ENCODE measurements around the gene ESAM.

Gene ESAM, protein sequence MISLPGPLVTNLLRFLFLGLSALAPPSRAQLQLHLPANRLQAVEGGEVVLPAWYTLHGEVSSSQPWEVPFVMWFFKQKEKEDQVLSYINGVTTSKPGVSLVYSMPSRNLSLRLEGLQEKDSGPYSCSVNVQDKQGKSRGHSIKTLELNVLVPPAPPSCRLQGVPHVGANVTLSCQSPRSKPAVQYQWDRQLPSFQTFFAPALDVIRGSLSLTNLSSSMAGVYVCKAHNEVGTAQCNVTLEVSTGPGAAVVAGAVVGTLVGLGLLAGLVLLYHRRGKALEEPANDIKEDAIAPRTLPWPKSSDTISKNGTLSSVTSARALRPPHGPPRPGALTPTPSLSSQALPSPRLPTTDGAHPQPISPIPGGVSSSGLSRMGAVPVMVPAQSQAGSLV

DNA sequence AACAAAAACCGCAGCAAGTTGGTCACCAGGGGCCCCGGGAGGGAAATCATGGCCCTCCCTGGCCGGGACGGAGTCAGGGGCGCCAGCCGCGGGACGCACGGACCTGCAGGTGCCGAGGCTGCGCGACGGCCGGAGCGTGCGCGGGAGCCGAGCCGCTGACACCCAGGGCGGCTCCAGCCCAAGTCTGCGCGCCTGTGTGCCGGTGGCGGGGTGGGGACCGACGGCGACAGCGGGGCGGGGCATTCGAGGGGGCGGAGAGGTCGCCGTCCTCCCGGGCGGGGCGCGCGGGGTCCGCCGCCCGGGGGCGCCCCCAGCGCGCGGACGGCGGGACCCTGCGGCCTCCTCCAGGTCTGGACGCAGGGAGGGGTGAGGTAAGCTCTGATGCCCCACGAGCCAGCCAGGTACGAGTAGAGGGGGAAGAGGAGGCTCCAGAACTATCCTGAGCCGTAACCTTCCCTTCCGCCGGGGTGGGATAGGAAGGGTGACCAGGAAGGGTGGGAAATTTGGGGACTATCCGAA lies at the start of gene ESAM:
ESAM (minus strand) TSS at position 186 of the 519 bp plus-strand sequence; CDS start at position 50, 136 bp downstream.
- peak; percentile 58 for DNase-seq (ENCODE audit: low read depth)

DNA sequence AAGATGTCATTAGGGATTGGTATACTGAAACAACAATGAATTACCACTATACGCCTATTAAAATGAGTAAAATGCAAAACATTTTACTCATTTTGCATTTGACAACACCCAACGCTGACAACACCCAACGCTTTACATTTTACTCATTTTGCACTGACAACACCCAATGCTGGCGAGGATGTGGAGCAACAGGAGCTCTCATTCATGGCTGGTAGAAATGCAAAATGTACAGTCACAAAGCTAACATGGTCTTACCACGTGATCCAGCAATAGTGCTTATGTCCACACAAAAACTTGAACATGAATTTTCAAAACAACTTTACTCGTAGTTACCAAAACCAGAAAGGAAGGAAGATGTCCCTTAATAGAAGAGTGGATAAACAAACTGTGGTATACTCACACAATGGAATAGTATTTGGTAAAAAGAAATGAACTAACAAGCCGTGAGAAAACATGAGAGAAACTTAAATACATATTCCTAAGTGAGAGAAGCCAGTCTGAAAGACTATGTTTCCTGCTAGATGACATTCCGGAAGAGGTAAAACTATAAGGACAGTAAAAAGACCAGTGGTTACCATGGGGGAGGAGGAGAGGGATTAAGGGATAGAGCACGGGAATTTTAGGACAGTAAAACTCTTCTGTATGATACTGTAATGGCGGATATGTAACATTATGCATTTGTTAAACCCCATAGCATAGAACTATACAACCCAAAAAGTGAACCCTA lies 49.5 kb upstream of the ESAM start:
- no peak for DNase-seq (ENCODE audit: low read depth)

DNA sequence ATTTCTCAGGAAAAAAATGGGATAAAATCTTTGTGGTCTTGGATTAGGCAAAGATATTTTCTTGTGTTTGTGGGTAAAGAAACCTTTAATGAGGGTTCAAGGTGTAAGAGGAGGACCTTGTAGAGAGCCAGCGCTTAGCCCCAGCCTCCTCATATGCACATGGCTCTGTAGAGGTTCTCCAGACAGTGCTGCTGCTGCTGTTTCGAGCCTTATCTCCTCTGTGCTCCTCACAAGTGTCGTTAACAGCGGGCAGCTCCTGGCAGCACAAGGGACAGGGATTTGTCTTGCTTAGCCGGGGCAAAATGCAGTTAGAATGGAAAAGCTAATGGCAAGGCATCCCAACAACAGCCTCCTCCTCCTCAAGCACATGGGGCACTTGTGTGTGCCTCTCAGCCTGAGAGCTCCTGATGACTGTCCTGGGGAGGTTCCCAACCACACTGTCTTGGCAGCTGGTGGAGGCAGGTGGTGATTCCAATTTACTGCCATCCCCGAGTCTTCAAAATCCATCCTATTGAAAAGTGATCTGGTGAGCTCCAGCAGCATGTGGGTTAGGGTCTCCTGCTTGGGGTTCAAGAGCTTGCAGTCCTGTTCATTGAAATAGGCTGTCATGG lies 45.7 kb upstream of the ESAM start:
- DNase-seq (ENCODE audit: low read depth): no peak

DNA sequence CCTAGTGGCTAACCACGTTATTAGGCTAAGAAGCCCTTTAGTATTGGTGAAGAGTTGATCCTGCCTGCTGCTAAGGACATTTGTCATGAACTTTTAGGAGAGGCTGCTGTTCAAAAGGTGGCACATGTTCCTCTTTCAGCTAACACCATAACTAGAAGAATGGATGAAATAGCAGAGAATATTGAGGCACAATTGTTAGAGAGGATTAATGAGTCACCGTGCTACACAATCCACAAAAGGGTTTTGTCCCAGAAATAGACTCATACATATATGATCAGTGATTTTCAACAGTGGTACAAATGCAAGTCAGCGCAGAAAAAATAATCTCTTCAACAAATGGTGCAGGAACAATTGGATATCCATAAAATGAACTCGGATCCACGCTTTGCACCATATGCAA lies 45.1 kb upstream of the ESAM start:
- no peak for DNase-seq (ENCODE audit: low read depth)

DNA sequence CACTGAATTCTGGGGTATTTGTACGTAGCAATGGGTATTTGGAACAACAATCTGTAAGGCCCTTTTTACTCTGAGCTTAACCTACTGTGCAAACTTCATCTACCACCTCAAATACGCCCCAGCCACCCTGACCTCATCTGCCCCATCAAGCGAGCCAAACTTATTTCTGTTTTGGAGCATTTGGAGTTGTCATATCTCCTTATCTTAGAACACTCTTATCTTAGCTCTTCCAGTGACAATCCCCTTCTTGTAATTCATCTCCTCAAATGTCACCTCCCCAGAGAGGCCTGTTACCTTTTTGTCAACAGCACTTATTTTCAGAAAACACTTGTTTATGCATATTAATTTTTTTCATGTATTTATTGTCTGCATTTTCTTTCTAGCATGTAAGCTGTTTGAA lies 42.8 kb upstream of the ESAM start:
- DNase-seq (ENCODE audit: low read depth): no peak

DNA sequence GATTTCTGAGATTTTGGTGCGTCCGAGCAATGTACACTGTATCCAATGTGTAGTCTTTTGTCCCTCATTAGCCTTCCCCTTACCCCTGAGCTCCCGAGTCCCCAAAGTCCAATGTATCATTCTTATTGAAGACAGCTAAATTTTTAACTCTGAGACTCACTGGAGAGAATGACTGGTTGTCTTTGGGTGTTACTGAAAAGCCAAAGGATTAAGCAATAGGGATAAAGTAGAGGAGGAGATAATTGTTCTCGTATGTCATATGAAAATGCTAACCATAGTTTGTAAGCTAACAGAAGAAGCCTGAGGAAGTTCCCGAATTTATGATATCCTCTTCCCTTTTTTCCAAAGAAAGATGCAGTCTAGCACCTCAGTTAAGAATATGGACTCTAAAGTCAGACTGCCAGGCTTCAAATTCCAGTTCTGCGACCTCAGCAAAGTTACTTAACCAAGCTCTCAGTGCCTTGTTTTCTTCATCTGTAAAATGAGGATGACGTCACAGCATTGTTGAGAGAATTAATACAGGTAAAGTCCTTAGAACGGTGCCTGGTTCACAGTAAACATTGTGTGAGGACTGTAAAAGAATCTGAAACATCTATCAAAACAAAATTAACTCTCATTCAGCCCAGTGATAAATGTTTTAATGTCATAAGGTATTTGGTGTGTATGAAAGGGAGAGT lies 39.7 kb upstream of the ESAM start:
- no peak for DNase-seq (ENCODE audit: low read depth)

DNA sequence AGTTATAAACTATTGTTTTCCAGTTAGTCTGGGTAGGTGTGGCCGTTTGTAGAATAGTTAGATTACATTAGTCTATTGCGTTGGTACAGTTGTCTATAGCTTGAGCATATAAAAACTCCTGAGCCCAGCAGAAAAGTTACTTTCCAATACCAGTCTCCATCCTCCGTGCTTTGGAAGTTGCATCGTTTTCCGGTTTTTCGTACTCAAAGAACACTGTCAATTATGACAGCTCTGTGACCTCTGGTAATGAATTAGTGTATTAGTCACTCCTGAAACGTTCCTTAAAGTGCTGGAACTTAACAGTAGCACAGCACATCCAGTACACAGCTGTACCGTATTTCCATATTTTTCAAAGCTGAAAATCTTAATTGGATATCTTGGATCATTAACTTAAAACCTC lies 38.9 kb upstream of the ESAM start:
- no peak for DNase-seq (ENCODE audit: low read depth)

DNA sequence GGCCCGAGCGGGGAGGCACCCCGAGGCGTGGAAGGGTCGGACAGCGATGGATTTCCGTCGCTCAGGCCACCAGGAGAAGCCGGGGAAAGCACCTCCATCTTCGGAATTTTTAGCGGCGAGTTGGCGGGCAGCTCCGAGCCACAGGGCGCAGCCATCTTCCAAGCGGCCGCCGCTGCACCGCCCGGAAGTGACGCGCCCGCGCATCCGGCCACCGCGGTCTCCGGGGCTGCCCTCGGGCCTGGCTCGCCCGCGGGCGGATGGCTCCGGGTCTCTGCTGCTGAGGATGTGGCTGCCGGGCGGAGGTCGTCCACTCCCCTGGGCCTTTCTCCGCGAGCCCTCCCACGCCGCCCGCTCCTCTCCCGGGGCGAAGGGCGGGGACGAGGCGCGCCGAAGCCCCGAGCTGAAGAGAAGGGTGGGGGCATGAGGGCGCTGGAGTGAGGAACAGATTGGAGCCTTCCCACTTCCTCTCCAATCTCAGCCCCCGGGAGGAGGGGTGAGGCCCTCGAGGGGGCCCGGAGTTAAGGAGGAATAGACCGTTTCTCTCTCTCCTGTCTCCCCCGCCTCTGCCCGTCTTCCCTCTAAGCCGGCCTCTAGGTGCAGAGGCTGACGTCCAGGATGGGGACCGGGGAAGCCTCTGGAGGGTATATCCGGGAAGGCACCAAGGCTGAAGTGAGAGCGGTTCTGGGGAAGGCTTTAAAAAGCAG lies 38.3 kb upstream of the ESAM start, which contains the start of gene MSANTD2:
MSANTD2 (minus strand) TSS at position 181 of the 704 bp plus-strand sequence; CDS start at position 155, 26 bp downstream.
- peak; percentile 57 for DNase-seq (ENCODE audit: low read depth)

DNA sequence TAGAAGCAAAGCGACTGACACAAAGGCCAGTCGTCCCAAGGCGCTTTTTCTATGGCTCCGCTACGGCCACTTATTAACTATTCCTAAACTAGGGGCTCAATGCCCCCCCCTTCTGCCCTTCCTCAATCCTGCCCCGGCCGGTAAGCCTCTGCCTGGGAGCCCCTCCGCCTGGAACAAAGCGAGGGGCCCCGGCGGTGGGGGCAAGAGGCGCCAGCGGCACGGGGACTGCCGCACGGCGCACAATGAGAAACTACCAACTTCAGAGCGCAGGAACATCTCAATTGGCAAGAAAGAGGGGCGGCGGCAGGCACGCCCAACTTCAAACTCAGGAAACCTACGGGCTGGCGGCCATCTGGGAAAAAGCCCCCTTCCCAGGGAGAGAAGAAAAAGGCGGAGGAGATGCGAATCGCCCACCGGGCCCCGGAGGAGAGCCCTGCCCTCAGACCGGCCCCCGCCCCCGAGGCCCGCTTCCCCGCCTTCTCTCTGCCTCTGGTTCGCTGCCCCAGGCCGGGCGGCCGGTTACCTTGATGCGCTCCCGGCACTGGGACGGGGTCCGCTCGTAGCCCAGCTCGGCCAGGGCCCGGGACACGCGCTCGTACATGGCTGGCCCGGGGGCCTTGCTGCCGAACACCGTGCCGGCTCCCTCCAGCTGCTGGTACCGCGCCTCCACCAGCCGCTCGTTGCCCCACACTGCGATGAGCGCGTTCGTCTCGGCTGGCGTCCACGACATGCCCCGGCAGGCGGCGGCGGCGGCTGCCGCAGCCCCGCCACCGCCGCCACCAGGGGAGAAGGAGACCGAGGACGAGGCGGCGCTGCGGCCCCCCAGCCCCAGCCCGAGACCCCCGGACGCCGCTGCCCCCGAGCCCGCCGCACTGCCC lies 37.5 kb upstream of the ESAM start:
- peak; percentile 17 for DNase-seq (ENCODE audit: low read depth)

DNA sequence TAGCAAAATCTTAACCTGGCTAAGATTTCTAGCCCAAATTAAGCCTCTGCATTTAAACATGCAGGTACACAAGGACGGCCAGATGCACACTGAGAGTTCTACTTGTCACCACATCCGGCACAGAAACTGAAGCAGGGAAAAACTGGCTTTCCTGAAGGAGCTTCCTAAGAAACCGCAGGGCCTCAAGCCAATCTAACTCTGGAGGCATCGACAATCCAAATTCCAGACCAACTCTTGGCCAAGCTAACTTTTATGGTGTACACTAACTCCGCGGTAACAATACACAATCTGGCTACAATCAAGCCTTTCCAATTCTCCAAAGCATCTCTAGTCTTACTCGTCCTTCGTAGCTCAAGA lies 36.9 kb upstream of the ESAM start:
- DNase-seq (ENCODE audit: low read depth): no peak

DNA sequence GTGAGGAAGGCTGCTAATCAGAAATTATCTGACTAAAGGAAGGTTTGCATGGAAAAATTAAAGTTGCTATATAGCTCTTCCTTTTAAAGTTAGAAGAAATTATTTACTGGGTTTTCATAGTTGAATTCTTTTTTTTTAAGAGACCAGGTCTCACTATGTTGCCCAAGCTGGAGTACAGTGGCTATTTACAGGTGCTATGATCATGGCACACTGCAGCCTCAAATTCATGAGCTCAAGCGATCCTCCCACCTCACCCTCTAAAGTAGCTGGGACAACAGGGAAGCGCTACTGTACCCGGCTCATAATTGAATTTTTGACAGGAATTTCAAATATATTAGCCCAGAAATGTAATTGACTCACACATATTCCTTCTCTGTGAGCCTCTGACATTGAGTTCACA lies 34.2 kb upstream of the ESAM start:
- no peak for DNase-seq (ENCODE audit: low read depth)

DNA sequence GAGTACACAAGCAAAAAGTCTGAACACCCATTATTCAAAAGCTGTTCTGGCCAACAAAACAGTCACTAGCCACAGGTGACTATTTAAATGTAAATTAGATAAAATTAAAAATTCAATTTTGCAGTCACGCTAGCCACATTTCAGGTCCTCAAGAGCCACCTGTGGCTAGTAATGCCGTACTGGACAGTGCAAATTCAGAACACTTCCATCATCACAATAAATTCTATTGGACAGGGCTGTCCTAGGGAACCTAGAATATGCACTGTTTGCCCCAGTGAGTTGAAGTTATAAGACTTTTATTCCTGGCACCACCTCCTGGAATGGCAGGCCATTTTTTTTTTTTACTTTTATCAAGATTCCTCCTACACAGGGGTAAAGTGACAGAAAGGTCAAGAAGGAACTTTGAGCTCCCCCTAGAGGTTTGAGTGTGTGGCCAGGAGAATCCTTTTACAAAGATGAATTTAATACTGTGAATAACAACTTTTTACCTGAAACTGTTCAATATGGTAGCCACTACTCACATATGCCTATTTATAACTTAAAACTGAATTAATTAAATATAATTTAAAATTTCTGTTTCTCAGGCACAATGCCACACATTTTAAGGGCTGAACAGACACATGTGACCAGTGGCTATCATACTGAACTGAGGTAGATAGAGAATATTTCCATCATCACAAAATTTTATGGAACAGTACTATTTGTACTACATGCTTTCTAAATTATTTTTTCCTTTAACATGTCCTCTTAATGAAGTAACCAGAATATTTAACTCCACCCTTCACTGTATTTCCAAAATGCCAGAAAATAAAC lies 31.6 kb upstream of the ESAM start:
- peak; percentile 51 for DNase-seq (ENCODE audit: low read depth)

DNA sequence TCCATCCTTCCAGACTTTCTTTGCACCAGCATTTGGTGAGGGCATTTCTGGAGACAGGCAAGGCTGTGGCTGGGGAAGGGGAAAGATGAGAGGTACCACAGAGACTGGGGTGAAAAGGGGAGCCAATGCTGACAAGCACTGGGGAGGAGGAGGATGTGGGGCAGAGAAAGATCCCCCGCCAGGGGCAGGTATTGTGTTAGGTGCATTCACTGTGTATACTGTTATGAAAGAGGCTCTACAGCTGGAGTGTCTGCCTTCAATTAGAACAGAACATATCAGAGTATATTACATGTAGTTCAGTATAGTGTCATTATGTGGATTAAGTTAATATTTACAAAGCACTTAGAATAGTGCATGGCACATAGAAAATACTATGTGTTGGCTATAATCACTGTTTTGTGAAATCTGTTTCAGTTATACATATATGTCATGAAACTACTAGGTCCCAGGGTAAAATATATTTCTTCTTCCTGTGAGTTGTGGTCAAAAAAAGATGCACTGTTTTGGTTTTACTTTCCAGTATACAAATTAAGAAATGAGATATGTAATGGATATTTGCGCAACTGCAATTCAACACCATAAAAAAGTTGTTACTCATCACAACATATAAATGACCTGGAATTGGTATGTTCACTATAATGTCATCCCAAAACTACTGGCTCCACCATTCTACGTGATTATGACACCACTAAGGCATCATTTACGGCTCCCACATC lies 29.7 kb upstream of the ESAM start:
- DNase-seq (ENCODE audit: low read depth): no peak

DNA sequence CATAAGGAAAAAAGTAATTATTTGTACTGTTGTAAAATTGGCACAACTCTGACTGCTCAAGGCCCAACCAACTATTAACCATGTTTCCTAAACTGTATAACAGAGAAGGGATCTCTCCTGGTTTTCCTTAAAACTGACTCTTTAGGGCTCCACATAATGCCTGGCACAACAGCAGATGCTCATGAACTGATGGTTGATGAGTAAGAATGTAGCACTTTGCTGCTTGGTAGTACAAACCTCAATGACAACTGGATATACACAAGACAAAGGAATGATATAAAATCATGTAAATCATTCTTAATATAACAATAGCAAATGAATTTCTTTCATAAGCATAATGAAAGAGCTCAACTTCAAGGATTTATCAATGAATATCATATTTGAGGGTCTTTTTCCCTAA lies 26.4 kb upstream of the ESAM start:
- DNase-seq (ENCODE audit: low read depth): no peak

DNA sequence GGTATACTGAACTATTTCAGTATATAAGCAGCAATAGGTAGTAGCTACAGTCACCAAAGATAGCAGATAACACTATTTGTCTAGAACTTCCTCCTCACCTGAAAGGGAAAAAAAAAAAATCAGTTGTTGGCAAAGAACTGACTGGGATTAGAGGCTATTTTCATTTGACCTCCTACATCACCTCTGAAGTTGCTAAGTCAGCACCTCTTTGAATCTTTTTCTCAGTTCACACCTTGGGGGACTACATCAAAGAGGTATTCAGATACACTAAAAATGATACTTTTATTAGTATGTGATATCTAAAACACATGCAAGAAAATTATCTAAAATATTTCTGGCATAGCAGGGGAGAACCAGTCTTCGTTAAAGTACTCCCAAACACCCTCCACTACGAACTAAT lies 22.0 kb upstream of the ESAM start:
- DNase-seq (ENCODE audit: low read depth): no peak

DNA sequence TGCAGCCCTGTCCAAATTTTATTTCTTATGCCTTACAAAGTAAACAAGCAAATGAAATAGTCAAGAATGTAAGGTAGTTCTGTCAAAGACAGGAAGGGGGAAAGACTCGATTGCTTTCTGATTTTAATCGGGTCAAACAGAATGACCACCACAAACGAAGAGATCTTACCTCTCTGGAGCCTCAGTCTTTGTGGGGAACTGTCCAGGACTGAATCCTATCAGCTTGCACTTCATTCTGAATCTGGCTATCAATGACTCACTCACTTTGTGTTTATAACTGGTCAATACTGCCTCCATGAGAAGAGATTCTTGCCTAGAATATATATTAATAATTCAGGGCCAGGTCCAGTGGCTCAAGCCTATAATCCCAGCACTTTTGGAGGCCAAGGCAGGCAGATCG lies 20.9 kb upstream of the ESAM start:
- DNase-seq (ENCODE audit: low read depth): no peak

DNA sequence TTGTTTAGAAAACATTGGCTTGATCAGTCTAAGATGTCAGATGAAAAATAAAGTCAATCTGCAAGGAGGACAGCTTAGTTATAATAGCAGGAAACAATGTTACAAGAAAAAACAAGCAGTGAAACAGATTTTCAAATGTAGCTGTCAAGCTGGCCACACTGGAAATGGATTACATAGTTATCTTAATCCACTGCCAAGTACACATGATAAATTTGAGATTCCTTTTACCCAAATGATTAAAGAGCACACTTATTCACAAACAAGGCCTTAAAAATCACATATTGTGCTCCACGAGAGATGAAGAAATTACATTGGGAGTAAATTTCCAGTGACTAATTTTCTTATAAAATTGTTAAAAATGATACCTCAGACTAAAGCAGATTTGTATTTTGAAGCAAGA lies 17.5 kb upstream of the ESAM start:
- DNase-seq (ENCODE audit: low read depth): no peak

DNA sequence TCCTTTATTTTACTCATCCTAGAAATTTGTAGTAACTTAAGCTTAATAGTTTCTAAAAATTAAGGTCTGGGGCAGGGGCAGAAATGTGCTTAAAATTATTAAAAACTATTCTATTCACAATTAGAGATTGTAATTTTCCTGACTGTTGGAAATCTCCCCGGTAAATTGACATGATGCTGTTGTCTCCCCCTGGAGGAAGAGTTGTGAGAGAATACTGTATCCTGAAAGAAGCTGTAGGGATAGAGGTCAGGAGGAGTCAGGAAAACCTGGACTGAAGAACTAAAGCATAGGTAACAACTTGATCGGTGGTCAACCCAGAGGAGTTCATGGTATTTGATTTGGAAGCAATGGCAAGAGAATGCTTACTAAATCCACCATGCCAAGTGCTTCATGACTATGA lies 16.2 kb upstream of the ESAM start:
- DNase-seq (ENCODE audit: low read depth): no peak

Measured in CMK (cell line).